Measurements from ENCODE around the gene PDXK. TPM values are rescaled to one million over a fixed set of nuclear protein-coding genes. Genes with fewer than 3 reads are reported as not detected.

The PDXK gene
- total RNA-seq, 1 experiment from 2014 or later = 210 TPM

GRCh38 chr21:43736224-43736883 lies 17.4 kb downstream of the PDXK start:
- no peak overlapping the region for H3K27ac Mint-ChIP-seq (ENCODE audit: low read depth, unreplicated experiment)
- ChIA-PET POLR2A (no interaction called here), CTCF (interaction anchor here (0.6 to 0.7 kb wide), 2 partner anchors 22 to 88 kb away, joined by 3 read pairs; no protein-coding TSS in a partner anchor)
- intact Hi-C loops (cut with micrococcal nuclease) = no loop called here
- no TSS peak for BruUV-seq (replicated peaks)
- no peaks in the 10 kb centered on the region for H3K9me3 Mint-ChIP-seq (ENCODE audit: unreplicated experiment)
- DNase-seq (ENCODE audit: unreplicated experiment) = no peak
- peaks cover 61% of the 10 kb centered on the region for H3K36me3 Mint-ChIP-seq (ENCODE audit: insufficient read depth, unreplicated experiment)
- H3K4me1 Mint-ChIP-seq (ENCODE audit: insufficient read depth, unreplicated experiment) = peaks cover 26% of the 10 kb centered on the region
- TF ChIP-seq, protein P1, sequence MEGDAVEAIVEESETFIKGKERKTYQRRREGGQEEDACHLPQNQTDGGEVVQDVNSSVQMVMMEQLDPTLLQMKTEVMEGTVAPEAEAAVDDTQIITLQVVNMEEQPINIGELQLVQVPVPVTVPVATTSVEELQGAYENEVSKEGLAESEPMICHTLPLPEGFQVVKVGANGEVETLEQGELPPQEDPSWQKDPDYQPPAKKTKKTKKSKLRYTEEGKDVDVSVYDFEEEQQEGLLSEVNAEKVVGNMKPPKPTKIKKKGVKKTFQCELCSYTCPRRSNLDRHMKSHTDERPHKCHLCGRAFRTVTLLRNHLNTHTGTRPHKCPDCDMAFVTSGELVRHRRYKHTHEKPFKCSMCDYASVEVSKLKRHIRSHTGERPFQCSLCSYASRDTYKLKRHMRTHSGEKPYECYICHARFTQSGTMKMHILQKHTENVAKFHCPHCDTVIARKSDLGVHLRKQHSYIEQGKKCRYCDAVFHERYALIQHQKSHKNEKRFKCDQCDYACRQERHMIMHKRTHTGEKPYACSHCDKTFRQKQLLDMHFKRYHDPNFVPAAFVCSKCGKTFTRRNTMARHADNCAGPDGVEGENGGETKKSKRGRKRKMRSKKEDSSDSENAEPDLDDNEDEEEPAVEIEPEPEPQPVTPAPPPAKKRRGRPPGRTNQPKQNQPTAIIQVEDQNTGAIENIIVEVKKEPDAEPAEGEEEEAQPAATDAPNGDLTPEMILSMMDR (IDR thresholded peaks at IDR 0.05; ENCODE audit: unreplicated experiment) = no peak
- no peaks in the 10 kb centered on the region for H3K27me3 Mint-ChIP-seq (ENCODE audit: insufficient read depth, unreplicated experiment)
- no peak overlapping the region for H3K4me3 Mint-ChIP-seq (ENCODE audit: unreplicated experiment)

DNA sequence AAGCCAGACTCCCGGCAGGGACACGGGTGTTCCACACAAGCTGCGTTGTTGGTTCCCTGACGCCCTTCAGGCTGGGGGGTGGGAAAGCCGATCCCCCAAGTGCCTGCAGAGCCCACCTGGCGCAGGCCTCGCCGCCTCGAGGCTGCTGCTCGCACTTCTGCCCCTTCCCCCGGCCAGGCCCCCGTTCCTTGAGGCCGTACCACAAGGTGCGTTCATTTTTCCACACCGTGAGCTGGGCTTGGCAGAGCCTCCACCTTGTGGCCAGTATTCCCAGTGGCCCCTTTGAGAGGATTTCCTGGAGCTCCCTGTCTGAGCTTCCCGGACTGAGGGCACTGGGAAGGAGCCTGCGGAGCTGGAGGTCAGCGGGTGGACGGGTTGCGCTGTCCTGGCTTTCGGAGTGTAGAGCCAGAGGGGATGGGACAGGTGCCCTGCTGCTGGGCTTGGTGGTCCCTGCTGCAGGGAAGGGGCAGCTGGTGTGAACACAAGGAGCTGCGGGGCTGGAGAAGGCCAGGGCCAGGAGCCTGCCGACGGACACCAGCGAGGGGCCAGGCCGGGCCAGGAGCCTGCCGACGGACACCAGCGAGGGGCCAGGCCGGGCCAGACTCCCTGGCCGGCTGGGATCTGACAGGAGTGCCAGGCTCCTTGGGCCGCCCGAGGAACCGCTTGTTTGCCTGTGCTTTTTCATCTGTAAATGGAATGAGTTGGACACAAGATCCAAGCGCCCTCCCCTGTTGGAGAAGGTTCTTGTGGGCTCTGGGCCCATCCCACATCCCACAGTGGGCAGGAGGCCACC lies 18.4 kb downstream of the PDXK start:
- CTCF ChIA-PET = interaction anchor here (0.6 to 0.7 kb wide), 2 partner anchors 52 to 66 kb away, joined by 3 to 5 read pairs; partner anchors contain the start of gene RRP1
- TF ChIP-seq, protein P1 (IDR thresholded peaks at IDR 0.05; ENCODE audit: unreplicated experiment) = no peak
- intact Hi-C loops (cut with micrococcal nuclease) = no loop called here
- Mint-ChIP-seq H3K36me3 (ENCODE audit: insufficient read depth, unreplicated experiment) (peaks cover 56% of the 10 kb centered on the region), H3K4me3 (ENCODE audit: unreplicated experiment) (no peak overlapping the region), H3K4me1 (ENCODE audit: insufficient read depth, unreplicated experiment) (peaks cover 16% of the 10 kb centered on the region), H3K27me3 (ENCODE audit: insufficient read depth, unreplicated experiment) (no peaks in the 10 kb centered on the region), H3K9me3 (ENCODE audit: unreplicated experiment) (no peaks in the 10 kb centered on the region), H3K27ac (ENCODE audit: low read depth, unreplicated experiment) (no peak overlapping the region)
- DNase-seq (ENCODE audit: unreplicated experiment) = no peak
- POLR2A ChIA-PET = no interaction called here
- BruUV-seq (replicated peaks) = no TSS peak

GRCh38 chr21:43739621-43740435 lies 20.9 kb downstream of the PDXK start:
- Mint-ChIP-seq H3K4me1 (ENCODE audit: insufficient read depth, unreplicated experiment) (peaks cover 5% of the 10 kb centered on the region), H3K4me3 (ENCODE audit: unreplicated experiment) (no peak overlapping the region), H3K9me3 (ENCODE audit: unreplicated experiment) (no peaks in the 10 kb centered on the region), H3K27ac (ENCODE audit: low read depth, unreplicated experiment) (no peak overlapping the region), H3K36me3 (ENCODE audit: insufficient read depth, unreplicated experiment) (peaks cover 54% of the 10 kb centered on the region), H3K27me3 (ENCODE audit: insufficient read depth, unreplicated experiment) (no peaks in the 10 kb centered on the region)
- ChIA-PET POLR2A (interaction anchor here (0.7 to 1.1 kb wide), 2 partner anchors 20 to 47 kb away, joined by 3 read pairs; no protein-coding TSS in a partner anchor), CTCF (no interaction called here)
- no peak for DNase-seq (ENCODE audit: unreplicated experiment)
- intact Hi-C loops (cut with micrococcal nuclease) = no loop called here
- TF ChIP-seq, protein P1 (IDR thresholded peaks at IDR 0.05; ENCODE audit: unreplicated experiment) = no peak
- no TSS peak for BruUV-seq (replicated peaks)
